Tibial nerve (tissue), 4 donors: ENCODE measurements around the gene KCNK18. TPM values are rescaled to one million over a fixed set of nuclear protein-coding genes. Genes with fewer than 3 reads are reported as not detected.

Source experiments
- DNase-seq, 2 donors: peaks; one replicate each; pipeline ENCODE4 v3.0.0-alpha.2; 2019; ENCODE audit warnings: low spot score in 2 of 2
- H3K27ac ChIP-seq, 4 donors: fragments of 200-600 bp; sonication (generic) in 3 of 4; one replicate each; pipeline ENCODE4 v1.5.1; 2017 to 2019; ENCODE audit warnings: mild to moderate bottlenecking in 1 of 4
- H3K27me3 ChIP-seq, 2 donors: fragments of 200-600 bp; sonication (generic) in 1 of 2; one replicate each; pipeline versions ENCODE4 v1.5.1 to v1.6.0; 2017 to 2019
- H3K36me3 ChIP-seq, 3 donors: fragments of 200-600 bp; sonication (generic); one replicate each; pipeline ENCODE4 v1.5.1; 2018 to 2019
- H3K4me1 ChIP-seq, 4 donors: fragments of 200-600 bp; sonication (generic) in 3 of 4; one replicate each; pipeline ENCODE4 v1.5.1; 2017 to 2019
- H3K4me3 ChIP-seq, 4 donors: fragments of 200-600 bp; sonication (generic) in 3 of 4; one replicate each; pipeline ENCODE4 v1.5.1; 2017 to 2019; ENCODE audit warnings: mild to moderate bottlenecking in 1 of 4, moderate library complexity in 1 of 4
- H3K9me3 ChIP-seq, 4 donors: fragments of 200-600 bp; sonication (generic) in 3 of 4; one replicate each; pipeline ENCODE4 v1.5.1; 2017 to 2019
- CTCF ChIP-seq, 5 experiments: fragments of 200-600 bp in 3 of 5; fragments of 450-650 bp in 2 of 5; sonication (generic) in 3 of 5; IDR thresholded peaks; one replicate each; pipeline ENCODE4 v1.5.1; 2016 to 2019; ENCODE audit warnings: antibody characterized with exemption in 5 of 5, mild to moderate bottlenecking in 3 of 5, moderate library complexity in 2 of 5
- EP300 ChIP-seq, 2 donors: sonication (generic); formaldehyde crosslinking; IDR thresholded peaks; one replicate each; pipeline ENCODE4 v1.6.1; 2017; ENCODE audit warnings: antibody characterized with exemption in 2 of 2, mild to moderate bottlenecking in 1 of 2
- POLR2A ChIP-seq, 2 donors: fragments of 450-650 bp; IDR thresholded peaks; one replicate each; pipeline ENCODE4 v1.6.1; 2017; ENCODE audit warnings: antibody characterized with exemption in 2 of 2, mild to moderate bottlenecking in 2 of 2, moderate library complexity in 2 of 2
- WGBS, 2 donors: methylation state at CpG; one replicate each; pipeline ENCODE4 v1.1.5; 2018; 5-methylcytosine and 5-hydroxymethylcytosine counted together
- total RNA-seq, 4 donors: library from RNA; depleted of rRNA; stranded (reverse); fragments of >200 nt; gene quantifications; one replicate each; pipeline ENCODE4 v1.1.0, GENCODE V29; 2016

KCNK18 gene
- total RNA-seq, 4 donors from 2014 or later: not detected

- Histone ChIP-seq H3K4me1 (peaks cover 0 to 56% (median 20%) of the 10 kb centered on the region in 4 donors), H3K27ac (no peak overlapping the region), H3K4me3 (no peak overlapping the region), H3K27me3 (peaks cover 0 to 100% of the 10 kb centered on the region in 2 donors), H3K9me3 (no peaks in the 10 kb centered on the region), H3K36me3 (no peaks in the 10 kb centered on the region)
- DNase-seq: no peak
- TF ChIP-seq POLR2A (IDR thresholded peaks at IDR 0.05) (no peak), EP300 (IDR thresholded peaks at IDR 0.05) (no peak), CTCF (IDR thresholded peaks at IDR 0.05) (no peak)
- 10 to 16% methylated on average over 19 to 21 of the region's 21 CpGs for WGBS, 2 donors
Observed at GRCh38 chr10:117167346-117167788, 29.9 kb upstream of the KCNK18 start.

GRCh38 chr10:117167789-117168674 is 29.3 kb upstream of the KCNK18 start:
- 2 to 6% methylated on average over 20 to 73 of the region's 75 CpGs for WGBS, 2 donors
- Histone ChIP-seq H3K4me1 (peaks cover 0 to 50% (median 15%) of the 10 kb centered on the region in 4 donors), H3K27ac (no peak overlapping the region), H3K36me3 (no peaks in the 10 kb centered on the region), H3K27me3 (peaks cover 0 to 100% of the 10 kb centered on the region in 2 donors), H3K4me3 (peak overlapping the region in 1 of 4 donors; percentile 19), H3K9me3 (no peaks in the 10 kb centered on the region)
- peak; percentile 83 to 94 (median 86) for TF ChIP-seq CTCF (IDR thresholded peaks at IDR 0.05)
- TF ChIP-seq POLR2A (IDR thresholded peaks at IDR 0.05): no peak
- TF ChIP-seq EP300 (IDR thresholded peaks at IDR 0.05): no peak
- DNase-seq: peak in 1 of 2 donors; percentile 16

GRCh38 chr10:117168729-117169128 is 28.6 kb upstream of the KCNK18 start:
- DNase-seq: no peak
- Histone ChIP-seq H3K4me3 (no peak overlapping the region), H3K9me3 (no peaks in the 10 kb centered on the region), H3K4me1 (peaks cover 0 to 43% (median 11%) of the 10 kb centered on the region in 4 donors), H3K27ac (no peak overlapping the region), H3K27me3 (peaks cover 0 to 100% of the 10 kb centered on the region in 2 donors), H3K36me3 (no peaks in the 10 kb centered on the region)
- WGBS, 2 donors: 2 to 13% methylated on average over 21 to 23 of the region's 25 CpGs
- TF ChIP-seq EP300 (IDR thresholded peaks at IDR 0.05) (no peak), POLR2A (IDR thresholded peaks at IDR 0.05) (no peak), CTCF (IDR thresholded peaks at IDR 0.05) (no peak)

- WGBS, 2 donors: 50 to 54% methylated on average over 2 of the region's 2 CpGs
Observed at GRCh38 chr10:117169480-117169879, 27.8 kb upstream of the KCNK18 start.

More at GRCh38 chr10:117169480-117169879, 27.8 kb upstream of the KCNK18 start:
- peaks cover 0 to 100% of the 10 kb centered on the region in 2 donors for H3K27me3 ChIP-seq
- no peak overlapping the region for H3K4me3 ChIP-seq
- no peak overlapping the region for H3K27ac ChIP-seq
- H3K9me3 ChIP-seq: no peaks in the 10 kb centered on the region
- no peak for DNase-seq
- H3K4me1 ChIP-seq: peaks cover 0 to 42% (median 10%) of the 10 kb centered on the region in 4 donors
- TF ChIP-seq CTCF (IDR thresholded peaks at IDR 0.05) (no peak), POLR2A (IDR thresholded peaks at IDR 0.05) (no peak), EP300 (IDR thresholded peaks at IDR 0.05) (no peak)
- H3K36me3 ChIP-seq: no peaks in the 10 kb centered on the region
